Neural cell (in vitro differentiated cells): ENCODE measurements around the gene VPS26A. TPM values are rescaled to one million over a fixed set of nuclear protein-coding genes. Genes with fewer than 3 reads are reported as not detected.

ENCODE experiments used
- H2AFZ ChIP-seq: fragments of 200-600, 300-800 bp; sonication (generic), shearing (Covaris generic); 2 replicates; pipeline ENCODE4 v1.6.0; 2014; ENCODE audit warnings: low read depth, mild to moderate bottlenecking, antibody characterized with exemption, low read length, moderate library complexity
- H3F3A ChIP-seq: fragments of 200-600 bp; shearing (Covaris generic); 2 replicates; pipeline ENCODE4 v1.6.1; 2016; ENCODE audit warnings: mild to moderate bottlenecking, moderate library complexity, mixed read lengths, antibody characterized with exemption, low read length; ENCODE audit not compliant: insufficient read depth, poor library complexity, severe bottlenecking
- H3K27ac ChIP-seq: fragments of 200-600, 300-800 bp; sonication (generic), shearing (Covaris generic); 2 replicates; pipeline ENCODE4 v1.5.1; 2014; ENCODE audit warnings: mild to moderate bottlenecking, low read length, moderate library complexity
- H3K27me3 ChIP-seq: fragments of 300-800, 200-600 bp; sonication (generic), shearing (Covaris generic); 2 replicates; pipeline ENCODE4 v1.6.0; 2014; ENCODE audit warnings: mild to moderate bottlenecking, low read depth, low read length, moderate library complexity; ENCODE audit not compliant: insufficient read depth
- H3K36me3 ChIP-seq: fragments of 300-800, 200-600 bp; sonication (generic), shearing (Covaris generic); 2 replicates; pipeline ENCODE4 v1.5.1; 2014; ENCODE audit warnings: mild to moderate bottlenecking, antibody characterized with exemption, low read length, moderate library complexity; ENCODE audit not compliant: insufficient read depth
- H3K4me2 ChIP-seq: fragments of 300-800, 200-600 bp; sonication (generic), shearing (Covaris generic); 2 replicates; pipeline ENCODE4 v1.6.0; 2014; ENCODE audit warnings: mild to moderate bottlenecking, low read length
- H3K4me3 ChIP-seq: fragments of 300-800, 200-600 bp; sonication (generic), shearing (Covaris generic); 2 replicates; pipeline ENCODE4 v1.5.1; 2014; ENCODE audit warnings: mild to moderate bottlenecking, low read length, moderate library complexity
- H3K79me2 ChIP-seq: fragments of 200-600 bp; shearing (Covaris generic); replicated peaks from 2 replicates; pipeline ENCODE4 v1.6.0; 2014; ENCODE audit warnings: mild to moderate bottlenecking, low read length, moderate library complexity; ENCODE audit not compliant: insufficient read depth
- H3K9ac ChIP-seq: fragments of 300-800, 200-600 bp; sonication (generic), shearing (Covaris generic); 2 replicates; pipeline ENCODE4 v1.6.1; 2016; ENCODE audit warnings: mild to moderate bottlenecking, low read length, mixed read lengths
- H3K9me2 ChIP-seq: fragments of 200-600 bp; shearing (Covaris generic); 2 replicates; pipeline ENCODE4 v1.6.1; 2016; ENCODE audit warnings: mild to moderate bottlenecking, low read length, mixed read lengths; ENCODE audit not compliant: insufficient read depth
- H3K9me3 ChIP-seq: fragments of 200-600, 300-800 bp; sonication (generic), shearing (Covaris generic); 2 replicates; pipeline ENCODE4 v1.6.1; 2016; ENCODE audit warnings: mild to moderate bottlenecking, mixed run types, low read length, moderate library complexity, mixed read lengths
- H4K20me1 ChIP-seq: fragments of 200-600 bp; shearing (Covaris generic); 2 replicates; pipeline ENCODE4 v1.6.1; 2016; ENCODE audit warnings: mild to moderate bottlenecking, mixed run types; ENCODE audit not compliant: insufficient read depth
- CTCF ChIP-seq: fragments of 450-650 bp; IDR thresholded peaks from 2 replicates; pipeline ENCODE4 v1.5.1; 2014; ENCODE audit warnings: antibody characterized with exemption, mild to moderate bottlenecking, moderate library complexity; ENCODE audit not compliant: poor library complexity, severe bottlenecking
- EP300 ChIP-seq: fragments of 450-650 bp; conservative IDR thresholded peaks from 2 replicates; pipeline ENCODE4 v1.6.1; 2014; ENCODE audit warnings: antibody characterized with exemption, mild to moderate bottlenecking, moderate library complexity; ENCODE audit not compliant: poor library complexity, severe bottlenecking
- EZH2 ChIP-seq: fragments of 200-600, 300-800 bp; shearing (Covaris generic), sonication (generic); IDR thresholded peaks from 2 replicates; pipeline ENCODE4 v1.6.1; 2014; ENCODE audit warnings: antibody characterized with exemption, low read length, borderline replicate concordance, mild to moderate bottlenecking; ENCODE audit not compliant: insufficient read depth, poor library complexity, severe bottlenecking
- MXI1 ChIP-seq: fragments of 450-650 bp; conservative IDR thresholded peaks from 2 replicates; pipeline ENCODE4 v1.6.1; 2014; ENCODE audit warnings: antibody characterized with exemption, mild to moderate bottlenecking; ENCODE audit not compliant: poor library complexity, severe bottlenecking
- POLR2AphosphoS5 ChIP-seq: IDR thresholded peaks from 2 replicates; pipeline ENCODE4 v1.6.1; 2012
- RAD21 ChIP-seq: fragments of 450-650 bp; conservative IDR thresholded peaks from 2 replicates; pipeline ENCODE4 v1.6.1; 2014; ENCODE audit warnings: antibody characterized with exemption, mild to moderate bottlenecking, moderate library complexity
- SMC3 ChIP-seq: fragments of 450-650 bp; conservative IDR thresholded peaks from 2 replicates; pipeline ENCODE4 v1.6.1; 2014; ENCODE audit warnings: antibody characterized with exemption, mild to moderate bottlenecking, moderate library complexity; ENCODE audit not compliant: poor library complexity
- TAF1 ChIP-seq: IDR thresholded peaks from 2 replicates; pipeline ENCODE4 v1.6.1; 2012; ENCODE audit warnings: low read depth
- polyA plus RNA-seq: library from polyadenylated mRNA; depleted of rRNA; stranded (reverse); fragments of >200 nt; gene quantifications from 2 replicates; pipeline ENCODE4 v1.2.3, GENCODE V29; 2014
- TF ChIP-seq, protein P1 (sequence below): IDR thresholded peaks from 2 replicates; pipeline ENCODE4 v1.6.1; 2012; ENCODE audit warnings: borderline replicate concordance

VPS26A gene
- polyA plus RNA-seq, 1 donor from 2014 or later: 48.9 TPM

- no peak for TF ChIP-seq SMC3
- no peak for TF ChIP-seq RAD21
- no peak for TF ChIP-seq CTCF
- no peak for TF ChIP-seq EZH2
- no peak for TF ChIP-seq EP300
- TF ChIP-seq, protein P1, sequence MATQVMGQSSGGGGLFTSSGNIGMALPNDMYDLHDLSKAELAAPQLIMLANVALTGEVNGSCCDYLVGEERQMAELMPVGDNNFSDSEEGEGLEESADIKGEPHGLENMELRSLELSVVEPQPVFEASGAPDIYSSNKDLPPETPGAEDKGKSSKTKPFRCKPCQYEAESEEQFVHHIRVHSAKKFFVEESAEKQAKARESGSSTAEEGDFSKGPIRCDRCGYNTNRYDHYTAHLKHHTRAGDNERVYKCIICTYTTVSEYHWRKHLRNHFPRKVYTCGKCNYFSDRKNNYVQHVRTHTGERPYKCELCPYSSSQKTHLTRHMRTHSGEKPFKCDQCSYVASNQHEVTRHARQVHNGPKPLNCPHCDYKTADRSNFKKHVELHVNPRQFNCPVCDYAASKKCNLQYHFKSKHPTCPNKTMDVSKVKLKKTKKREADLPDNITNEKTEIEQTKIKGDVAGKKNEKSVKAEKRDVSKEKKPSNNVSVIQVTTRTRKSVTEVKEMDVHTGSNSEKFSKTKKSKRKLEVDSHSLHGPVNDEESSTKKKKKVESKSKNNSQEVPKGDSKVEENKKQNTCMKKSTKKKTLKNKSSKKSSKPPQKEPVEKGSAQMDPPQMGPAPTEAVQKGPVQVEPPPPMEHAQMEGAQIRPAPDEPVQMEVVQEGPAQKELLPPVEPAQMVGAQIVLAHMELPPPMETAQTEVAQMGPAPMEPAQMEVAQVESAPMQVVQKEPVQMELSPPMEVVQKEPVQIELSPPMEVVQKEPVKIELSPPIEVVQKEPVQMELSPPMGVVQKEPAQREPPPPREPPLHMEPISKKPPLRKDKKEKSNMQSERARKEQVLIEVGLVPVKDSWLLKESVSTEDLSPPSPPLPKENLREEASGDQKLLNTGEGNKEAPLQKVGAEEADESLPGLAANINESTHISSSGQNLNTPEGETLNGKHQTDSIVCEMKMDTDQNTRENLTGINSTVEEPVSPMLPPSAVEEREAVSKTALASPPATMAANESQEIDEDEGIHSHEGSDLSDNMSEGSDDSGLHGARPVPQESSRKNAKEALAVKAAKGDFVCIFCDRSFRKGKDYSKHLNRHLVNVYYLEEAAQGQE: no peak
- TF ChIP-seq POLR2AphosphoS5: no peak
- no peak for TF ChIP-seq TAF1
- no peak for TF ChIP-seq MXI1
- Histone ChIP-seq H3K36me3 (no peaks in the 10 kb centered on the region), H3K27me3 (no peaks in the 10 kb centered on the region), H3K79me2 (peaks cover 17% of the 10 kb centered on the region), H3K4me3 (no peak overlapping the region), H3F3A (no peaks in the 10 kb centered on the region), H3K4me2 (no peak overlapping the region), H3K9me2 (no peaks in the 10 kb centered on the region), H3K9me3 (no peaks in the 10 kb centered on the region), H4K20me1 (no peaks in the 10 kb centered on the region), H3K27ac (no peak overlapping the region), H3K9ac (no peak overlapping the region), H2AFZ (no peak overlapping the region)
Measured at GRCh38 chr10:69186524-69186923, 62.5 kb downstream of the VPS26A start.

DNA sequence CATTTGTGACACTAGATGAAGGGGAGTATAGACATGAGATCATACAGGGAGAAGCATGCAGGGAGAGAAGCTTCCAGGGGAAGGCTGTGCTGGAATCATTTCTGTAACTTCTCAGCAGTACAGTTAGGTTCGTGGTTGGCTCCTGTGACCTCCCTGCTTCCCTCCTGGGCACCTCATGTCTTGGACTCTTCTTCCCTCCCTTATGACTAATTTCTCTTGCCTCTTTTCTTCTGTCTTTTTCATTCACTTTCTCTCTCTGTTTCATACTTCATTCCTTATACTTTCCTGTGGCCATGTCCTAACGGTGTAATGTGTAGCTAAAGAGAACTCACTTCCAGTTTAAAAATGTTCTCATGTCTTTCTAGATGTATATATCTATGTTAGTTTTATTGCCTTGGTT lies 77.1 kb downstream of the VPS26A start:
- Histone ChIP-seq H2AFZ (no peak overlapping the region), H3F3A (no peaks in the 10 kb centered on the region), H3K9ac (no peak overlapping the region), H4K20me1 (no peaks in the 10 kb centered on the region), H3K36me3 (no peaks in the 10 kb centered on the region), H3K27ac (no peak overlapping the region), H3K4me3 (no peak overlapping the region), H3K9me3 (no peaks in the 10 kb centered on the region), H3K4me2 (no peak overlapping the region), H3K27me3 (no peaks in the 10 kb centered on the region), H3K79me2 (no peaks in the 10 kb centered on the region), H3K9me2 (no peaks in the 10 kb centered on the region)
- TF ChIP-seq SMC3 (no peak), EZH2 (no peak), EP300 (no peak), MXI1 (no peak), RAD21 (no peak)
- TF ChIP-seq, protein P1: no peak
